SU-DHL-6 (cell line): ENCODE results near the gene CCDC9B.

Experiments
- CTCF ChIP-seq: fragments of 200-600 bp; sonication (generic); IDR thresholded peaks from one replicate; pipeline ENCODE4 v1.5.1; 2017; ENCODE audit warnings: antibody characterized with exemption, mild to moderate bottlenecking, low read length, moderate library complexity; ENCODE audit not compliant: insufficient read depth, poor library complexity, severe bottlenecking
- EZH2phosphoT487 ChIP-seq: fragments of 200-600 bp; sonication (generic), shearing (Covaris generic); conservative IDR thresholded peaks from 2 replicates; pipeline ENCODE4 v1.6.1; 2018; ENCODE audit warnings: mild to moderate bottlenecking, antibody characterized with exemption, low read length, moderate library complexity, mixed read lengths

- no peak for TF ChIP-seq CTCF
- TF ChIP-seq EZH2phosphoT487: no peak
Measured at GRCh38 chr15:40346579-40347558, 6.1 kb upstream of the CCDC9B start.
